Measurements from ENCODE around the gene TM2D3.

DNA sequence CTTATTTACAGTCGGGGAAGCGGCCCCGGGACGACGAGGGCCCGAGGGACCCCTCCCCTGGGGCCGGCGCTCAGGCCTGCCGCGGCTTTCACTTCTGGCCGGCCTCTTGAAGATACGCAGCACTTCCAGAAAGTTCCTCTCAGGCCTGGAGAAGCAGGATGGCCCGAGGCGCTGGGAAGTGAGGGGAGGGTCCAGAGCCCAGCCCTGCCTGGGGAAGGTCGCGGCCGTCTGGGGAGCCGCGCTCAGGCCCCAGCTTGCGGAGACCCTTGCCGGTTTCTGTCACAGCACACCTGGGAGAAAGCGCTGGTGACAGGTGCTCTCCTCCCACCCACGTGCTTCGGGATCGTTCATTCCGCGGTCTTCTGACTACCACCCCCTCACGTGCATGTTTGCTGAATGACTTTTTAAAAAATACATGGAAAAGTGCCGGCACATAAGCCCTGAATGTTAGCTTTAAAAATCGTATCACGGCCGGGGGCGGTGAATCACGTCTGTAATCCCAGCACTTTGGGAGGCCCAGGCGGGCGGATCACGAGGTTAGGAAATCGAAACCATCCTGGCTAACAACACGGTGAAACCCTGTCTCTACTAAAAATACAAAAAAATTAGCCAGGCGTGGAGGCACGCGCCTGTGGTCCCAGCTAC is 727 bp upstream of the TM2D3 start:
- TF ChIP-seq, protein P1, sequence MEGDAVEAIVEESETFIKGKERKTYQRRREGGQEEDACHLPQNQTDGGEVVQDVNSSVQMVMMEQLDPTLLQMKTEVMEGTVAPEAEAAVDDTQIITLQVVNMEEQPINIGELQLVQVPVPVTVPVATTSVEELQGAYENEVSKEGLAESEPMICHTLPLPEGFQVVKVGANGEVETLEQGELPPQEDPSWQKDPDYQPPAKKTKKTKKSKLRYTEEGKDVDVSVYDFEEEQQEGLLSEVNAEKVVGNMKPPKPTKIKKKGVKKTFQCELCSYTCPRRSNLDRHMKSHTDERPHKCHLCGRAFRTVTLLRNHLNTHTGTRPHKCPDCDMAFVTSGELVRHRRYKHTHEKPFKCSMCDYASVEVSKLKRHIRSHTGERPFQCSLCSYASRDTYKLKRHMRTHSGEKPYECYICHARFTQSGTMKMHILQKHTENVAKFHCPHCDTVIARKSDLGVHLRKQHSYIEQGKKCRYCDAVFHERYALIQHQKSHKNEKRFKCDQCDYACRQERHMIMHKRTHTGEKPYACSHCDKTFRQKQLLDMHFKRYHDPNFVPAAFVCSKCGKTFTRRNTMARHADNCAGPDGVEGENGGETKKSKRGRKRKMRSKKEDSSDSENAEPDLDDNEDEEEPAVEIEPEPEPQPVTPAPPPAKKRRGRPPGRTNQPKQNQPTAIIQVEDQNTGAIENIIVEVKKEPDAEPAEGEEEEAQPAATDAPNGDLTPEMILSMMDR (IDR thresholded peaks at IDR 0.05; ENCODE audit: low read depth, low read length) = no peak
- TF ChIP-seq EZH2phosphoT487 (IDR thresholded peaks at IDR 0.05; ENCODE audit: low read depth) = no peak
